Fibroblast of villous mesenchyme (primary cell): ENCODE measurements around the gene SIAH3. TPM values are rescaled to one million over a fixed set of nuclear protein-coding genes. Genes with fewer than 3 reads are reported as not detected.
"Not testable (repeated sequence)": the region's sequence is repeated elsewhere in the genome, so short reads cannot be mapped to it uniquely, and the experiment has no call there.

Experiments
- DNase-seq: peaks from one replicate; pipeline ENCODE4 v3.0.0-alpha.2; 2010; ENCODE audit warnings: low read depth
- H3K4me3 ChIP-seq: 2 replicates; pipeline ENCODE4 v1.5.1; 2011; ENCODE audit warnings: low read depth, mild to moderate bottlenecking, low read length
- total RNA-seq: library from RNA; depleted of rRNA; stranded (reverse); fragments of >200 nt; gene quantifications from 2 replicates; pipeline ENCODE4 v1.2.3, GENCODE V29; 2012
- TF ChIP-seq, protein P1 (sequence below): IDR thresholded peaks from 2 replicates; pipeline ENCODE4 v1.5.1; 2012; ENCODE audit warnings: low read depth, mild to moderate bottlenecking, low read length; ENCODE audit not compliant: insufficient read depth

Gene SIAH3
- total RNA-seq, 1 donor = under 0.01 TPM

DNA sequence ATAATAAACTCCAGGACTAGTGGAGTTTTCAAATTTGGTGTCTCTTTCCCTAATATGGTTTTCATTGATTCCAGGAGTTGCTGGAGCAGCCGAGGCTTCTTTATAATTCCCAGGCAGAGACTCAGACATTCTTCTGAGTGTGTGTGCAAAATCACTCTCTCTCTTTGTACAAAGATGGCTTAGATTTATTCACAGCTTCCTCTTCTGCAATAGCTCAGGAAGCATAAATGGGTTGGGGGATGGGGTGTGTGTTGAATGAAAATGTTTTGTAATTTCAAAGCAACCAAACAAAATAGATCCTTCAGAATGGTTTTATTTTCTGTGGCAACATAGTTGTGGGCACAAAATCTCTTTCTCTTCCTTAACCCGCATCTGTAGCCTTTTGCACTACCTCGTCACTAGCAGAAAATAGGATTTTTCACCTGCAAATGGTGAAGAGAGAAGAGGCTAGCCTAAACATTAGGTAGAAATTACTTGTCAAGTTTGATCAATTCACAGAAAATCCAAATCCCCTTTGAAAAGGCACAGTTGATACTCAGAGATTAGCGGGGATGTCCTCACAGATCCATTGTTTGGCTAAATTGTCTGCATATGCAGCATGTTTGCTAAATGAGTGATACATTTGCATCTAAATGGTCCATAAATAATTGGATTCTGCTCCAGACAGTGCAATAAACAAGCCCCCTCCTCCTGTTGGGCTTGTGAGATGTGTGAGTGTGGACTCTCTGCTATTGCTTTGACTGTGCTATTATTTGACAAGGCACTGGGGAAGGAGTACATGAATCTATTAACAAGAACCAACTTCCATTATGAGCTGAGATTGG is 82.7 kb downstream of the SIAH3 start:
- TF ChIP-seq, protein P1, sequence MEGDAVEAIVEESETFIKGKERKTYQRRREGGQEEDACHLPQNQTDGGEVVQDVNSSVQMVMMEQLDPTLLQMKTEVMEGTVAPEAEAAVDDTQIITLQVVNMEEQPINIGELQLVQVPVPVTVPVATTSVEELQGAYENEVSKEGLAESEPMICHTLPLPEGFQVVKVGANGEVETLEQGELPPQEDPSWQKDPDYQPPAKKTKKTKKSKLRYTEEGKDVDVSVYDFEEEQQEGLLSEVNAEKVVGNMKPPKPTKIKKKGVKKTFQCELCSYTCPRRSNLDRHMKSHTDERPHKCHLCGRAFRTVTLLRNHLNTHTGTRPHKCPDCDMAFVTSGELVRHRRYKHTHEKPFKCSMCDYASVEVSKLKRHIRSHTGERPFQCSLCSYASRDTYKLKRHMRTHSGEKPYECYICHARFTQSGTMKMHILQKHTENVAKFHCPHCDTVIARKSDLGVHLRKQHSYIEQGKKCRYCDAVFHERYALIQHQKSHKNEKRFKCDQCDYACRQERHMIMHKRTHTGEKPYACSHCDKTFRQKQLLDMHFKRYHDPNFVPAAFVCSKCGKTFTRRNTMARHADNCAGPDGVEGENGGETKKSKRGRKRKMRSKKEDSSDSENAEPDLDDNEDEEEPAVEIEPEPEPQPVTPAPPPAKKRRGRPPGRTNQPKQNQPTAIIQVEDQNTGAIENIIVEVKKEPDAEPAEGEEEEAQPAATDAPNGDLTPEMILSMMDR = no peak
- H3K4me3 ChIP-seq = no peak overlapping the region
- no peak for DNase-seq

DNA sequence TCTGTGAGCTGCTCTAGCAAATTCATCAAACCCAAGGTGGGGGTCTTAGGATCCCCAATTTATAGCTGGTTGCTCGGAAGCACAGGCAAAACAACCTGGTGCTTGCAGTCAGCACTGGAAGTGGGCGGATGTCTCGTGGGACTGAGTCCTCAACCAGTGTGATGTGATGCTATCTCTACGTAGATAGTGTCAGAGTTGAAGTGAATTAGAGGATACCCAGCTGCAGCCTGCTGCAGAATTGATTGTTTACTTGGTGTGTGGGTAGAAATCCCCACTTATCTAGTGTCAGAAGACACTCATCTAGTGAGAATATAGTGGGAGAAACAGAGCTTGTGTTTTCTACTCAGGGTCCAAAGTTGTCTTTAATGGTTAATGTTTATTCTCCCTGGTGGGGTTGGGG is 86.1 kb downstream of the SIAH3 start:
- TF ChIP-seq, protein P1 = no peak
- no peak overlapping the region for H3K4me3 ChIP-seq
- DNase-seq = no peak

DNA sequence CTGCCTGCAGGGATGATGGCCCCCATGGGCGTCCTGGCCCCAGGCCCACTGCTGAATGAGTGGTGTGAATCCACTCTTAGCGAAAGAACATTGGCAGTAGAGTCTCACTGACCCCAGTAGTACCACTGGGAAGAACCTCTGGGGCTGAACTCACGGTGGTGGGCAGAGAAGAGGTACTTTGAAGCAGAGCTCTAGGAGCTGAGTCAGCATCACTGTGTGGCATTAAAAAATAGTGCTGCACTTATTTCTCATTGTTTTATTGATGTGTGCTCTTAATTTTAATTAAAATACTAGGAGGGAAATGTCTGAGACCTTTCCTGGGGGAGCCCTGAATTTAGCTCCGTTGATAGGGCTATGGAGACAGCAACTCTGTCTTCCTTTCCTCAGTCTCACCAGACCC is 88.1 kb downstream of the SIAH3 start:
- no peak overlapping the region for H3K4me3 ChIP-seq
- TF ChIP-seq, protein P1 = no peak
- no peak for DNase-seq

DNA sequence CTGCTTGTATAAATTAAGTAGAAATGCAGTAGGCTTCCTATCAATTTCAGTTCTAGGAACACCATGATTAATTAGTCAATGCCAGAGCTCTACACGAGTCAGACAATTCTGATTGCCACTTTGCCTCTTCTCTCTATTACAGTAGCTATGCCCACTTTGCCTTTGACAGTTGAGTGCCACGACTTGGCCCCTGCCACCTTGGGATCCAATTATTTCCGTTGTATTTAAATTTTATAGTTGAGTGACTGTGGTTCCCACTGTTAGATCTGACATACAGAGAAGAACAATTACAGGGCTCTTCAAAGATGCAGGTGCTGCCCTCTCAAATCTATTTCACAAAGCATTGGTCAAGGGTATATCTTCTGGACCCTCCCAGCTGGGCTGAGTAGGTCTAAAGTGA is 94.0 kb downstream of the SIAH3 start:
- not testable (repeated sequence) for DNase-seq, H3K4me3 ChIP-seq

DNA sequence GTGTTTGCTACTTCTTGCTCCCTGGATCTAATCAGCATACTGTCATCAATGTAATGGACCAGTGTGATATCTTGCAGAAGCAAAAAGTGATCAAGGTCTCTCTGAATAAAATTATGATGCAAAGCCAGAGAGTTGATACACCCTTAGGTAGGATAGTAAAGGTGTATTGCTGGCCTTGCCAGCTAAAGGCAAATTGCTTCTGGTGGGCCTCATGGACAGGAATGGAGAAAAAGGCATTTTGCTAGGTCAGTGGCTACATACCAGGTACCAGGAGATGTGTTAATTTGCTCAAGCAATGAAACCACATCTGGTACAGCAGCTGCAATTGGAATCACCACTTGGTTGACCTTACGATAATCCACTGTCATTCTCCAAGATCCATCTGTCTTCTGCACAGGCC is 95.1 kb downstream of the SIAH3 start:
- H3K4me3 ChIP-seq, DNase-seq: not testable (repeated sequence)

DNA sequence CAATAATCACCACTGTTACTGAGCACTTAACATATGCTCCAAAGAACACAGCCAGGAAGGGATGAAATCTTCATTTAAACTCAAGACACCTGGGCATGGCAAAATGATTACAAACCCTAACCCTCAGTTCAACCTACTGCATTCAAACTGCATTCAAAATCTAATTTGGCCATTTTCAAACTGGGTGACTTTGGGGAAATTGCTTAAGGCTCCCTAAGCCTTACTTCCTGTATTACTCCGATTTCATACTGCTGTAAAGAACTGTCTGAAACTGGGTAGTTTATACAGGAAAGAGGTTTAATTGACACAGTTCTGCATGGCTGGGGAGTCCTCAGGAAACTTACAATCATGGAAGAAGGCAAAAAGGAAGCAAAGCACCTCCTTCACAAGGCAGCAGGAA is 99.0 kb downstream of the SIAH3 start:
- H3K4me3 ChIP-seq = no peak overlapping the region
- DNase-seq = no peak
- TF ChIP-seq, protein P1 = no peak

DNA sequence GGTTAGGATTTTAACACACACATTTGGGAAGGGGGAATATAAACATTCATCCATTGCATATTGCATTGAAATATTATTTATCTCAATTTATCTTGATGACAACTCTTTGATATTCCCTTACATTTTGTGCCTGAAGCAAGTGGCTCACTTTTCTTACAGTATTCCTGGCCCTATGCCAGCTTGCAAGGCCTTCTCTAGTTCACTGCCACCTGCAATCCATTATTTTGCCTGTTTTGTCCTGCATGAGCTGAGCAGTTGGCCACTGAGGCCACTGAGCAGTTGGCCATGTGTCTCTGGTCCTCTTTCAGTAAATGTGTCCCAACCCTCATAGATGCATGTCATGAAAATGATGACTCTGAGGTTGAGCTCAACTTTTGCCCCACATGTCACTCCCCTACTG is 99.7 kb downstream of the SIAH3 start:
- TF ChIP-seq, protein P1 = no peak
- H3K4me3 ChIP-seq = no peak overlapping the region
- no peak for DNase-seq

DNA sequence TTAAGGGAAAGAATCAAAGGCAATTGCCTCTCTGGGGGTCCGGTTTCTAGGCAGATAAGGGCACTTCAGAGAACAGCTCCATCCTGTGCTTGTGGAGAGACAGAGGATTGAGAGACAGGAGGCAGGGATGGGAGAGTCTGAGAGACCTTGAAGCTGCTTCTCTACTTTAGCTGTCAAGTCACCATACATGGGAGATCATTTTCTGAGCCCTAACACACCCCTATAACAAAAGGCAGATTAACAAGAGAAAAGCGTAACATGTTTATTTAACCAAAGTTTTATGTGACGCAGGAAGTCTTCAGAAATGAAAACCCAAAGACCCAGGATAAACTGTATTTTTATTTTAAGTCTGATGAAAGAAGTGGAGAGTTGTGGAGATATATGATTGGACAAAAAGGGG is 101.0 kb downstream of the SIAH3 start:
- TF ChIP-seq, protein P1 = no peak
- no peak for DNase-seq
- no peak overlapping the region for H3K4me3 ChIP-seq
